Ishikawa (cell line): ENCODE data around the gene GPR17.

Experiments
- CEBPB ChIP-seq: IDR thresholded peaks from 2 replicates; pipeline ENCODE4 v1.6.1; 2012
- CREB1 ChIP-seq: IDR thresholded peaks from 2 replicates; pipeline ENCODE4 v1.6.1; 2012; ENCODE audit warnings: low read depth
- EP300 ChIP-seq: IDR thresholded peaks from 2 replicates; pipeline ENCODE4 v1.6.1; 2012; ENCODE audit warnings: borderline replicate concordance
- FOXM1 ChIP-seq: IDR thresholded peaks from 2 replicates; pipeline ENCODE4 v1.6.1; 2012; ENCODE audit warnings: low read depth, borderline replicate concordance
- MAX ChIP-seq: IDR thresholded peaks from 2 replicates; pipeline ENCODE4 v1.6.1; 2012
- NFIC ChIP-seq: IDR thresholded peaks from 2 replicates; pipeline ENCODE4 v1.6.1; 2012
- RAD21 ChIP-seq: IDR thresholded peaks from 2 replicates; pipeline ENCODE4 v1.6.1; 2012; ENCODE audit warnings: low read depth
- TAF1 ChIP-seq: IDR thresholded peaks from 2 replicates; pipeline ENCODE4 v1.6.1; 2012; ENCODE audit warnings: low read depth, mild to moderate bottlenecking
- TCF12 ChIP-seq: IDR thresholded peaks from 2 replicates; pipeline ENCODE4 v1.6.1; 2012; ENCODE audit warnings: low read depth
- USF1 ChIP-seq: IDR thresholded peaks from 2 replicates; pipeline ENCODE4 v1.6.1; 2012
- TF ChIP-seq, protein P1 (sequence below): IDR thresholded peaks from 2 replicates; pipeline ENCODE4 v1.6.1; 2012; ENCODE audit warnings: low read depth, mild to moderate bottlenecking

DNA sequence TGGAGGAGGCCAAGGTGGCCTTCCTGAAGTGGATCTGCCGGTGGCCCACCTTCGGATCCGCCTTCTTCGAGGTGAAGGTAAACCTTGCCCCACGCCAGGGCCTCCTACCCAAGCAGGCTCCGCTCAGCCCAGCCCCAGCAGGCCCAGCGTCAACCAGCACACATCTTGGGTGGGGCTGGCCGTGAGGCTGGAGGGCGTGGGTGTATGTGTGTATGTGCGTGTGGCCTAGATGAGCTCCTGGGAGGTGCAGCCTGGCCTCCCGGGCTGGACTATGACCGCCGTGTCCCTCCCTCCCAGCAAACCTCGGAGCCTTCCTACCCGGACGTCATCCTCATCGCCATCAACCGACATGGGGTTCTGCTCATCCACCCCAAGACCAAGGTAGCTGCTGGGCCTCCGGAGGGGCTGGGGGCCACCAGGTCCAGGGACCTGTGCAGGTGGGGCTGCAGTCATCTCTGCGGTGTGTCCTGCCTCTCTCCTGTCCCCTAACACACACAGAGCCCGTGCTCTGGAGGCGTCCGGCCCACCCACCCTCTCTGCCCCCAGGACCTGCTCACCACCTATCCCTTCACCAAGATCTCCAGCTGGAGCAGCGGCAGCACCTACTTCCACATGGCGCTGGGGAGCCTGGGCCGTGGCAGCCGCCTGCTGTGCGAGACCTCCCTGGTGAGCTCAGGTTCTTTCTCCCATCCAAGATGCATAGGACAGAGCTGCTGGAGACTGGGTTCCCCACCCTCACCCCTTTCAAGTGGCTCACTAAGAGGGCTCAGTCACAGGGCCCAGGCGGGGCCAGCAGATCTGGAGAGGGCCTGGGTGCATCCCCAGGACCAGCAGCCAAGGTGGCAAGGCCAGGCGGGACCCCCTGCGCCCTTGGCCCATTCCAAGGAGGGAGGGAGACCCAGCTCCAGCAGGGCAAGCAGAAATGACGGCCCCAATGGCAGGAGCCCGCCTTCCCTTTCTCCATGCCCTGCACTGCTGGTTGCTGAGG is 9.4 kb upstream of the GPR17 start:
- TF ChIP-seq MAX: no peak
- no peak for TF ChIP-seq CEBPB
- TF ChIP-seq CREB1: no peak
- TF ChIP-seq RAD21: no peak
- TF ChIP-seq TAF1: no peak
- no peak for TF ChIP-seq FOXM1
- TF ChIP-seq USF1: no peak
- TF ChIP-seq, protein P1, sequence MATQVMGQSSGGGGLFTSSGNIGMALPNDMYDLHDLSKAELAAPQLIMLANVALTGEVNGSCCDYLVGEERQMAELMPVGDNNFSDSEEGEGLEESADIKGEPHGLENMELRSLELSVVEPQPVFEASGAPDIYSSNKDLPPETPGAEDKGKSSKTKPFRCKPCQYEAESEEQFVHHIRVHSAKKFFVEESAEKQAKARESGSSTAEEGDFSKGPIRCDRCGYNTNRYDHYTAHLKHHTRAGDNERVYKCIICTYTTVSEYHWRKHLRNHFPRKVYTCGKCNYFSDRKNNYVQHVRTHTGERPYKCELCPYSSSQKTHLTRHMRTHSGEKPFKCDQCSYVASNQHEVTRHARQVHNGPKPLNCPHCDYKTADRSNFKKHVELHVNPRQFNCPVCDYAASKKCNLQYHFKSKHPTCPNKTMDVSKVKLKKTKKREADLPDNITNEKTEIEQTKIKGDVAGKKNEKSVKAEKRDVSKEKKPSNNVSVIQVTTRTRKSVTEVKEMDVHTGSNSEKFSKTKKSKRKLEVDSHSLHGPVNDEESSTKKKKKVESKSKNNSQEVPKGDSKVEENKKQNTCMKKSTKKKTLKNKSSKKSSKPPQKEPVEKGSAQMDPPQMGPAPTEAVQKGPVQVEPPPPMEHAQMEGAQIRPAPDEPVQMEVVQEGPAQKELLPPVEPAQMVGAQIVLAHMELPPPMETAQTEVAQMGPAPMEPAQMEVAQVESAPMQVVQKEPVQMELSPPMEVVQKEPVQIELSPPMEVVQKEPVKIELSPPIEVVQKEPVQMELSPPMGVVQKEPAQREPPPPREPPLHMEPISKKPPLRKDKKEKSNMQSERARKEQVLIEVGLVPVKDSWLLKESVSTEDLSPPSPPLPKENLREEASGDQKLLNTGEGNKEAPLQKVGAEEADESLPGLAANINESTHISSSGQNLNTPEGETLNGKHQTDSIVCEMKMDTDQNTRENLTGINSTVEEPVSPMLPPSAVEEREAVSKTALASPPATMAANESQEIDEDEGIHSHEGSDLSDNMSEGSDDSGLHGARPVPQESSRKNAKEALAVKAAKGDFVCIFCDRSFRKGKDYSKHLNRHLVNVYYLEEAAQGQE: no peak
- TF ChIP-seq TCF12: no peak
- TF ChIP-seq NFIC: no peak
- no peak for TF ChIP-seq EP300
